LNCAP (cell line): ENCODE results near the gene SENP5.

Source experiments
- CTCF ChIP-seq: fragments of 450-650 bp; IDR thresholded peaks from 2 replicates; pipeline ENCODE4 v1.5.1; 2017; ENCODE audit warnings: mild to moderate bottlenecking

The SENP5 gene

GRCh38 chr3:196889844-196890708, 22.4 kb downstream of the SENP5 start:
- no peak for TF ChIP-seq CTCF

- TF ChIP-seq CTCF = no peak
Measured at GRCh38 chr3:196894557-196895295, 27.0 kb downstream of the SENP5 start.

GRCh38 chr3:196896229-196896628, 28.5 kb downstream of the SENP5 start:
- no peak for TF ChIP-seq CTCF

- TF ChIP-seq CTCF = no peak
Measured at GRCh38 chr3:196901768-196902167, 34.0 kb downstream of the SENP5 start.

- TF ChIP-seq CTCF = no peak
Measured at GRCh38 chr3:196902296-196902695, 34.6 kb downstream of the SENP5 start.

GRCh38 chr3:196903740-196904139, 36.0 kb downstream of the SENP5 start:
- TF ChIP-seq CTCF = no peak

- no peak for TF ChIP-seq CTCF
Measured at GRCh38 chr3:196914866-196915265, 47.1 kb downstream of the SENP5 start.
